ENCODE data around the gene LSM3.

GRCh38 chr3:14138109-14138877, 40.3 kb upstream of the LSM3 start:
- TF ChIP-seq CTCF (IDR thresholded peaks at IDR 0.05; ENCODE audit: low read length) (no peak), EZH2phosphoT487 (IDR thresholded peaks at IDR 0.05; ENCODE audit: low read length) (no peak)
